ENCODE results near the gene FANCI. TPM values are rescaled to one million over a fixed set of nuclear protein-coding genes. Genes with fewer than 3 reads are reported as not detected.

Gene FANCI
- total and polyA plus RNA-seq, 2 of the 13 experiments (the other 11 are each of a cell fraction or from before 2014, with no cell fraction given) = 15.7 to 68.8 TPM

DNA sequence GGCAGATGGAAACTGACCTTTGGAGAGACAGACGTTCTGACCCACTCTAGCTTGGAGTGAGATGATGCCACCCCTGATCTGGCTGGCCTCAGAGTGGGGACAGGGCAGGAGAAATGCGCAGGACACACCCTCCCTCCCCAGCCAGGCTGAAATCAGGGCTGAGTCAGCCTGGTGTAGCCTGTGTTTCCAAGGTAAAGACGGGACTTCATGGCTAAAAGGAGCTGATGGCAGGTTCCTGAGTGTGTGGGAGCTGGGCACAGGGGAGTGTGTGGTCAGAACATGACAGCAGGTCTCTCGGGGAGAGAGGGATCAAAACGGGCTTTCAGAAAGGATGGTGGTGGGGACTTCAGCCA, 105.4 kb downstream of the FANCI start (continued):
- TF ChIP-seq, protein P1, sequence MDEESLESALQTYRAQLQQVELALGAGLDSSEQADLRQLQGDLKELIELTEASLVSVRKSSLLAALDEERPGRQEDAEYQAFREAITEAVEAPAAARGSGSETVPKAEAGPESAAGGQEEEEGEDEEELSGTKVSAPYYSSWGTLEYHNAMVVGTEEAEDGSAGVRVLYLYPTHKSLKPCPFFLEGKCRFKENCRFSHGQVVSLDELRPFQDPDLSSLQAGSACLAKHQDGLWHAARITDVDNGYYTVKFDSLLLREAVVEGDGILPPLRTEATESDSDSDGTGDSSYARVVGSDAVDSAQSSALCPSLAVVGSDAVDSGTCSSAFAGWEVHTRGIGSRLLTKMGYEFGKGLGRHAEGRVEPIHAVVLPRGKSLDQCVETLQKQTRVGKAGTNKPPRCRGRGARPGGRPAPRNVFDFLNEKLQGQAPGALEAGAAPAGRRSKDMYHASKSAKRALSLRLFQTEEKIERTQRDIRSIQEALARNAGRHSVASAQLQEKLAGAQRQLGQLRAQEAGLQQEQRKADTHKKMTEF (CRISPR knock-in tag; IDR thresholded peaks at IDR 0.05) = no peak

DNA sequence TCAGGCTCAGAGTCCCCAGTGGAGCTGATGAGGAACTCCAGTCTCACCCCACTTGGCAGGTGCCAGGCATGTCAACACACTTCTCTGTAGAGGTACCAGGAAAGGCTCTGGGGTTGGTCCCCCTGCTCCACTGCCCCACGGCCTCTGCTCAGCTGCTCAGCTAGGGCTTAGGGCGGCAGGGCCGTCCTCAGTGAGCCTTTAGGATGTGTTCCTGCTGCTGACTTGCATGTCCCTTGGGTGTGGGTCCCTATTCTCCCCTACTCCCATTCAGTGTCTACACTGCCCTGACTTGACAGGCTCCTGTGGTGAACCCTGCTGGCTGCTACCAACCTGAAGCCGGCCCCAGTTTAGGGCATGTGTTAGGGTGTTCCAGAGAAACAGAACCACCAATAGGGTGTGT, 108.7 kb downstream of the FANCI start:
- H3K27me3 ChIP-seq (ENCODE audit: control insufficient read depth in 1 of 2, insufficient read depth in 2 of 2, low read length in 2 of 2) = peaks cover 1 to 61% of the 10 kb centered on the region in 2 experiments; a peak in 4 of 5 replicates
- no peaks in the 10 kb centered on the region for H3K4me1 ChIP-seq (ENCODE audit: insufficient read depth, low read length)
- BruUV-seq (replicated peaks) = no TSS peak
- 18% methylated on average over 1 of the region's 4 CpGs for WGBS (ENCODE audit: low lambda C conversion rate)
- intact Hi-C loops (cut with micrococcal nuclease; ENCODE audit: unreplicated experiment) = no loop called here
- ATAC-seq (peak; percentile 25; the same call in 1 of the 3 replicates), DNase-seq (ENCODE audit: low spot score) (no peak), FAIRE-seq (no peak)
- H3K9me3 ChIP-seq (ENCODE audit: low read length) = no peaks in the 10 kb centered on the region
- no peaks in the 10 kb centered on the region; the same call in 1 of the 2 replicates for H4K20me1 ChIP-seq (ENCODE audit: insufficient read depth, low read length)
- no peak overlapping the region for H2AFZ ChIP-seq (ENCODE audit: low read length)
- ChIA-PET POLR2A (no interaction called here), CTCF (ENCODE audit: low intra/inter-chr PET ratio, low total read pairs) (no interaction called here)
- no peaks in the 10 kb centered on the region for H3K36me3 ChIP-seq (replicated peaks in 1 of 2; ENCODE audit: control insufficient read depth in 1 of 2, insufficient read depth in 2 of 2, low read length in 2 of 2)
- in situ Hi-C loops (cut with HindIII; ENCODE audit: extremely low pct_ligation_motif_present, low pct_unique_long_range_greater_than_20kb) = no loop called here
- no peak overlapping the region for H3K27ac ChIP-seq (ENCODE audit: extremely low read length, insufficient read depth, low read length)
- no peak overlapping the region for H3K9ac ChIP-seq (ENCODE audit: insufficient read depth, low read depth, low read length)
- TF ChIP-seq, protein P2, sequence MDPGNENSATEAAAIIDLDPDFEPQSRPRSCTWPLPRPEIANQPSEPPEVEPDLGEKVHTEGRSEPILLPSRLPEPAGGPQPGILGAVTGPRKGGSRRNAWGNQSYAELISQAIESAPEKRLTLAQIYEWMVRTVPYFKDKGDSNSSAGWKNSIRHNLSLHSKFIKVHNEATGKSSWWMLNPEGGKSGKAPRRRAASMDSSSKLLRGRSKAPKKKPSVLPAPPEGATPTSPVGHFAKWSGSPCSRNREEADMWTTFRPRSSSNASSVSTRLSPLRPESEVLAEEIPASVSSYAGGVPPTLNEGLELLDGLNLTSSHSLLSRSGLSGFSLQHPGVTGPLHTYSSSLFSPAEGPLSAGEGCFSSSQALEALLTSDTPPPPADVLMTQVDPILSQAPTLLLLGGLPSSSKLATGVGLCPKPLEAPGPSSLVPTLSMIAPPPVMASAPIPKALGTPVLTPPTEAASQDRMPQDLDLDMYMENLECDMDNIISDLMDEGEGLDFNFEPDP (CRISPR knock-in tag; conservative IDR thresholded peaks at IDR 0.05) = no peak
- TF ChIP-seq ZNF207 (IDR thresholded peaks at IDR 0.05; ENCODE audit: borderline replicate concordance) (no peak), FOXC1 (CRISPR knock-in tag; IDR thresholded peaks at IDR 0.05; ENCODE audit: borderline replicate concordance) (no peak), ZNF263 (CRISPR knock-in tag; IDR thresholded peaks at IDR 0.05) (no peak), MAF1 (CRISPR knock-in tag; IDR thresholded peaks at IDR 0.05; ENCODE audit: borderline replicate concordance) (no peak), KMT2B (CRISPR knock-in tag; IDR thresholded peaks at IDR 0.05) (no peak), ZNF776 (CRISPR knock-in tag; IDR thresholded peaks at IDR 0.05) (no peak), HOXD1 (CRISPR knock-in tag; IDR thresholded peaks at IDR 0.05) (no peak), ZNF383 (CRISPR knock-in tag; IDR thresholded peaks at IDR 0.05; ENCODE audit: borderline replicate concordance) (no peak), ZSCAN29 (CRISPR knock-in tag; conservative IDR thresholded peaks at IDR 0.05) (no peak), ARID2 (CRISPR knock-in tag; IDR thresholded peaks at IDR 0.05; ENCODE audit: borderline replicate concordance) (no peak), ZNF615 (CRISPR knock-in tag; IDR thresholded peaks at IDR 0.05; ENCODE audit: borderline replicate concordance) (no peak), SOX5 (CRISPR knock-in tag; IDR thresholded peaks at IDR 0.05; ENCODE audit: borderline replicate concordance) (no peak), TP53 (CRISPR knock-in tag; conservative IDR thresholded peaks at IDR 0.05) (no peak), ZNF83 (CRISPR knock-in tag; IDR thresholded peaks at IDR 0.05; ENCODE audit: borderline replicate concordance) (no peak)
- TF ChIP-seq, protein P3, sequence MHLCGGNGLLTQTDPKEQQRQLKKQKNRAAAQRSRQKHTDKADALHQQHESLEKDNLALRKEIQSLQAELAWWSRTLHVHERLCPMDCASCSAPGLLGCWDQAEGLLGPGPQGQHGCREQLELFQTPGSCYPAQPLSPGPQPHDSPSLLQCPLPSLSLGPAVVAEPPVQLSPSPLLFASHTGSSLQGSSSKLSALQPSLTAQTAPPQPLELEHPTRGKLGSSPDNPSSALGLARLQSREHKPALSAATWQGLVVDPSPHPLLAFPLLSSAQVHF (CRISPR knock-in tag; IDR thresholded peaks at IDR 0.05) = no peak
- TF ChIP-seq, protein P4, sequence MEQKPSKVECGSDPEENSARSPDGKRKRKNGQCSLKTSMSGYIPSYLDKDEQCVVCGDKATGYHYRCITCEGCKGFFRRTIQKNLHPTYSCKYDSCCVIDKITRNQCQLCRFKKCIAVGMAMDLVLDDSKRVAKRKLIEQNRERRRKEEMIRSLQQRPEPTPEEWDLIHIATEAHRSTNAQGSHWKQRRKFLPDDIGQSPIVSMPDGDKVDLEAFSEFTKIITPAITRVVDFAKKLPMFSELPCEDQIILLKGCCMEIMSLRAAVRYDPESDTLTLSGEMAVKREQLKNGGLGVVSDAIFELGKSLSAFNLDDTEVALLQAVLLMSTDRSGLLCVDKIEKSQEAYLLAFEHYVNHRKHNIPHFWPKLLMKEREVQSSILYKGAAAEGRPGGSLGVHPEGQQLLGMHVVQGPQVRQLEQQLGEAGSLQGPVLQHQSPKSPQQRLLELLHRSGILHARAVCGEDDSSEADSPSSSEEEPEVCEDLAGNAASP (CRISPR knock-in tag; IDR thresholded peaks at IDR 0.05; ENCODE audit: borderline replicate concordance) = no peak
- no peak overlapping the region for H3K4me2 ChIP-seq (ENCODE audit: low read depth, low read length)
- no peak overlapping the region for H3K4me3 ChIP-seq (replicated peaks in 1 of 3; ENCODE audit: insufficient read depth in 1 of 3, low read depth in 2 of 3, low read length in 3 of 3)
- no peaks in the 10 kb centered on the region for H3K79me2 ChIP-seq (ENCODE audit: insufficient read depth, low read length)

All from HepG2 (cell line).